ENCODE results near the gene RNF130.
"Not testable (repeated sequence)": the region's sequence is repeated elsewhere in the genome, so short reads cannot be mapped to it uniquely, and the experiment has no call there.

The RNF130 gene

DNA sequence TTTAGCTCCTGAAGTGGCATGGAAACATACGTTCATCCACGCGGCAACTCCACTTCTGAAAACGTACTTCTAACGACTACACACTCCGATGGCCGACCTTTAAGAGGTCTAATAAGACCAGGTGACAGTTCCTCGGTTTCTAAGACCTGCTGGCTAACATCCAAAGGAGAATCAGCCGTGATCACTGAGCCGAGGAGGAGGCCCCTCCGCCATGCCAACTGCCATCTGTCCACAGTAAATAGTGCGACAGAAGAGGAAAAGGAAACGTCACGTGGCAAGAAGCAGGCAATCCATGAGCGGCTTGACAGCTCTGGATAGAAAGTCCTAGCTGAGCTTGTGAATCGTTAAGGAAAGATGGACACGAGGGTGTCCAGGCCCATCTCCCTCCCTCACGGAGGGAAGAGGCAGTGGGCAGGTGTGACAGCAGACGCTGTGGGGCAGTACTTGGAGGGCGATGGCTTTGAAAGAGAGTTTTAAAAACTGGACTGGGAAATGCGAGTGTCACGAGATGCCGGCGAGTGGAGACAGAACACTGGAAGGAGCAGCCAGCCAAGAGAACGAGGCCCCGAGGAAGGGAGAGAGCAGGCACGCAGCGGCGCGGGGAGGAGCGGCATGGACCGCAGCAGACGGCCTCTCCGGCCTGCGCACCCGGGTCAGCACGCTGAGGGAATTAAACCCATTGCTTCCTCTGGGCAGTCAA is 97.2 kb downstream of the RNF130 start:
- peak; percentile 94 for DNase-seq (ENCODE audit: low spot score)

- DNase-seq (ENCODE audit: low spot score) = peak; percentile 41
Measured at GRCh38 chr5:179973391-179973790, 98.2 kb downstream of the RNF130 start.

DNA sequence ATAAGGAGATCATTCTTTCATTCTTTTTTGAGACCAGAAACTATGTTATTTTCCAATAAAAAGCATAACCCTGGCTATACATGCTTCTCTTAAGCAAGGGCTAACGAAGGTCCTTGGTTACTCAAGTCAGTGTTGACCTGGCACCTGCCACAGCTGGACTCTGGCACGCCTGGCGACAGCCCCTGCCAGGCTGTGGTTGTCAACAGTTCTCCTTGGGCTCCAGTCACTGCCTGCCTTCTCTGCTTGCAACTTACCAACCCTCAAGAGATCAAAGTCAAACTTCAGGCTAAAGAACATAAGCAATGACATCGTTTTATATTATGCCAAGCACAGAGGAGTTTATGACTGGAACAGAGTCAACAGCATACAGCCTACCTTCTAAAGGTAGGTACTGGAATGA is 102.4 kb downstream of the RNF130 start:
- no peak for DNase-seq (ENCODE audit: low spot score)

DNA sequence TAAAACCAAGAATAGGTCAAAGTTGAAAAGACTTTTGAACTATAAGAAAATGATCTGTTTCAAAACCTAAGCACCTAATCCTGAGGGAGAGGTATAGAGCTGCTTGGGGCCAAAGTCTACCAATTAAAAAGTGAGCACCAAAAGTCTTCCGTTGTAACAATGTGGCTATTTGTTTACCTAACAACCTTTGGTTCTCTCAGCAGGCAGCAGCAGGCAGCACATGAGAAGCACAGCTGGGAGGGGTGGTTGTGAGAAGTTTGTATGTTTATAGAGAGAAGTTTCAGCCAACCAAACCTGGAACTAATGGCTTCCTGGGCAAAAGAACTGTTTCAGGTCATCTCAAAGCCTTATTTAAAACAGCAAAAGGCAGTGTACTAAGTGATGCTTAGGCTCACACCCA is 104.1 kb downstream of the RNF130 start:
- no peak for DNase-seq (ENCODE audit: low spot score)

GRCh38 chr5:179964015-179964414 is 107.5 kb downstream of the RNF130 start:
- no peak for DNase-seq (ENCODE audit: low spot score)

DNA sequence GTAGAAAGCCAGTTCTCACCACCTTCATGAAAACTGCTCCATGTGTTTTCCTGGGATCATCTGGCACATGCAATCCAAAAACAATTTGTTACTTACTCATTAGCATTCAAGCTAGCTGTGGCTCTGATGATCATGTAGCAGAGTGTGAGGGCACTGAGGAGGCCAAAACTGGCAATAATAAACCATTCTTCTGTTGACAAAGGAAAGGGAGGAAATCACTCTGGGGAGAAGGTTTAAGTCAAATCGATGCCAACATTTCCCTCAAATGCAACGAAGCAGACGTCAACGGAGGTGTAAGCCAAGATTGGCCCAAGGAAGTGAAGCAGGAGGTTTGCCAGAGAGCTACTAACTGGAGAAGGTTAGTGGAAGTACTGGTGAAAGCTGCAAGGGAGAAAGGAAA is 108.2 kb downstream of the RNF130 start:
- DNase-seq (ENCODE audit: low spot score) = peak; percentile 39

DNA sequence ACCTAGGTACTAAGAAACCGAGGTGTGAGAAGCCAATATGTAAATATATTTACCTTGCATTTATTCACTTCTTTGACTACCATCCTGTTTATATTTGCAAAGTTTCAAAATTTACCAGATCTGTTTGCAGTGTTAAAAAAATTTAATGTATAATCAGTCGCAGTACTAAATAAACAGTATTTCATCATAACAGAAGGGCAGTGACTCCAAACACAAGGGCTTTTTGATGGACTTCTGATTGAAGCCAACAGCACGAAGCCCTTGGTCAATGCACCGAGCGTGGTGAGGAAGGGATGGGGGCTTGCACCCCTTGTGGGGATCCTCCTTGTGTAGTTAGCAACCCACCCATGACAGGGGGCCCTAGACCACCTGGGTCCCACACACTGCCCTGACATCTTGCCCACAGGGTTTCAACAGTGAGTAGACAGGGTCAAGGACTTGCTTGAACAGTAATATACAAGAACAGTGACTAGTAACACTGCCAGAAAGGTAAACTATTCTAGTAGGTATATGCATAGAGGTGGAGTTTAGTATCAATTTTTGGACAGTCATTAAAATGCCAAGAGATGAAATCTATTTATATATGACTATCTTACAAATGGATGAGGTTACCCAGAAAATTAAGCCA is 111.2 kb downstream of the RNF130 start:
- no peak for DNase-seq (ENCODE audit: low spot score)

DNA sequence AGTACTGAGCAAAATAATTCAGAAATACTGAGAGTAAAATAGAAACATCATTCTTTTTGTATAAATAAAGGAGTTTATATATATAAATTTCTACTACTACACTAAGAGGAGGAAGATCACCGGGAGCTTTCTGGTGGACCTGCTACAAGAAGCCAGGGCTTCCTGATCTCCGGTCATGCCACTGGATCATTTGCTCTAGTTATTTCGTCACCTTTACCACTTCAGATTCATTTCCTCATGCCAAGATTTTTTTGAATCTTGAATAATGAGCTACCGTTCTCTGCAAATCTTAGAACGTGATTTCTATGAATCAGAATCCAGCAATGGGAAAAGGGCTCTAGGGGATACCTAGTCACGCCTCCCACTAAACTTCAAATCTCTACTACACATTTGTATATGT is 111.9 kb downstream of the RNF130 start:
- no peak for DNase-seq (ENCODE audit: low spot score)

DNA sequence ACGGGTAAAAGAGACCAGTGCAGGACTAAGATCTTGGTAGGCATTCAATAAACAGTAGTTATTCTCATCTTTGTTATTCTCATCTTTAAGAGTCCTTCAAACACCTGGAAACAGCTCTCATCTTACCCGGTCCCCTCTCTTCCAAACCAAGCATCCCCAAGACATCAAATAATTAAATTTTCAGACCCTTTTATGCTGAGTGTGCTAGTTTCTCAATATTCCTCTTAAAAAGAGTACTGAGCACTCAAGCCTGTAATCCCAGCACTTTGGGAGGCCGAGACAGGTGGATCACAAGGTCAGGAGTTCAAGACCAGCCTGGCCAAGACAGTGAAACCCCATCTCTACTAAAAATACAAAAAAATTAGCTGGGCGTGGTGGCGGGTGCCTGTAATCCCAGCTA is 112.4 kb downstream of the RNF130 start:
- not testable (repeated sequence) for DNase-seq (ENCODE audit: low spot score)

GRCh38 chr5:179955630-179956029 is 115.9 kb downstream of the RNF130 start:
- DNase-seq (ENCODE audit: low spot score) = no peak

- DNase-seq (ENCODE audit: low spot score) = no peak
Measured at GRCh38 chr5:179955062-179955461, 116.5 kb downstream of the RNF130 start.

DNA sequence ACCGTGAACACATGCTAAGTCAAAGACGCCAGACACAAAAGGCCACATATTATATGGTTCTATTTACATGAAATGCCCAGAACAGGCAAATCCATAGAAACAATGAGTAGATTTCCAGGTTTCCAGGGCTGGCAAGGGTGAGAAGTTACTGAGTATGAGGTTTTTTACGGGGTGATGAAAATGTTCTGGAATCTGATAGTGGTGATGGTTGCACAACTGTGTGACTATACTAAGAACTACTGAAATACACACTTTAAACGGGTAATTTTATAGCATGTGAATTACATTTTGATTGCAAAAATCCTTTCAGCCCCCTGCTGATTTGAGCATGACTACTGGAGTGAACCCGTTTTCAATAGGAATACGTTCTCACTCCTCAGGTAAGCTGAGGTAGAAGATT is 117.1 kb downstream of the RNF130 start:
- no peak for DNase-seq (ENCODE audit: low spot score)

- no peak for DNase-seq (ENCODE audit: low spot score)
Measured at GRCh38 chr5:179953987-179954386, 117.6 kb downstream of the RNF130 start.

- DNase-seq (ENCODE audit: low spot score) = no peak
Measured at GRCh38 chr5:179936976-179937681, 134.4 kb downstream of the RNF130 start.

DNA sequence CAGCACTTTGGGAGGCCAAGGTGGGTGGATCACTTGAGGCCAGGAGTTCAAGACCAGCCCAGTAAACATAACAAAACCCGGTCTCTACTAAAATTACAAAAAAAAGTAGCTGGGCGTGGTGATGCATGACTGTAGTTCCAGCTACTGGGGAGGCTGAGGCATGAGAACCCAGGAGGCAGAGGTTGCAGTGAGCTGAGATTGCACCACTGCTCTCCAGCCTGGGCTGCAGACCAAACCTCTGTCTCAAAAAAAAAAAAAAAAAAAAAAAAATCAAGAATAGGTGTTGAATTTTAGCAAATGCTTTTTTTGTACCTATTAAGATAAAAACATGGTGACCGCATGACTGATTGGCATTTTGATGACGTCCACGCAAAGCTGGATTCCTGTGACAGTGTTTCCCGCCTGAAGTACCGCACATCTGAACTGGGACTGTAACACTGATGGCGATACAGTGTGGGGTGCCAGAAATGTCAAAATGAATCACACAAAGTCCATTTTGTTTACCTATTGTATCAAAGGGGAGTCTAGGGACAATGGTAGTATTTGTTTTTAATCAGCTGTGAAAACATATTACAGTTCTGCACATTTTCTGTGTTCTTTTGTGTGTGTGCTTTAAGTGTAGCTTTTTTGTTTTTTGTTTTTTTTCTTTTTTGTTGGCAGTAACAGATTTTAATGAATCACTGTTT is 140.6 kb downstream of the RNF130 start:
- DNase-seq (ENCODE audit: low spot score) = no peak

DNA sequence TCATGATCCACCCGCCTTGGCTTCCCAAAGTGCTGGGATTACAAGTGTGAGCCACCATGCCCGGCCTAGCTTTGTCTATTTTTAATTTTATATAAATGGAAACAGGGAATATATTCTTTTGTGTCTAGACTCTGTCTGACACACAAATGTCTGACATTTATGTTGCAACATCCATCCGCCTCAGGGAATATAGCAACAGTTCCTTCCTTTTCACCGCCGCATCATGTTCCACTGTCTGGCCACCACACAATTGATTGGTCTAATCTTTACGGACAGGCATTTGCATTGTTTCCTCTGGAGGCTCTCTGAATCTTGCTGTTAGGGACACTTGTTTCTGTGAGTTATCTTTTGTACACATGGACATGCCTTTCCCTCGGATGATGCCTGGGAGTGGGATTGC is 143.7 kb downstream of the RNF130 start:
- no peak for DNase-seq (ENCODE audit: low spot score)

- DNase-seq (ENCODE audit: low spot score) = no peak
Measured at GRCh38 chr5:179926657-179927056, 144.9 kb downstream of the RNF130 start.

- DNase-seq (ENCODE audit: low spot score) = no peak
Measured at GRCh38 chr5:179923436-179923835, 148.1 kb downstream of the RNF130 start.

DNA sequence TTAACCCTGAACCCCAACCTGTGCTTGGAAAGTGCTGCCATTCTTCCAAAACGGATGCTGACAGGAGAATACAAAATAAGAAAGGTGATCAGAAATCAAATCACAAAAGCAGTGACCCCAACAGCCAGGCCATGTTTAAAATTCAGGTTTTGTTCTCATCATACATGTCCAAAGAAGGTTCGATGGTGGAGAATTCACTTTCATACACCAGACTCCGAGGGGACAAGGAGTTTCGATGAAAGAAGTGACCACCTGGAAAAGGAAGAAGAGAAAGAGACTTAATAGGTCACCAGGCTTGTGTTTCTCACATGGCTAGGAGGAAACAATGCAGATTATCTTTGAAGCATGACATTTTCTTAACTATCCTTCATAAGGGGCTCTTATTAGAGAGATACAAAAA is 151.4 kb downstream of the RNF130 start:
- no peak for DNase-seq (ENCODE audit: low spot score)

DNA sequence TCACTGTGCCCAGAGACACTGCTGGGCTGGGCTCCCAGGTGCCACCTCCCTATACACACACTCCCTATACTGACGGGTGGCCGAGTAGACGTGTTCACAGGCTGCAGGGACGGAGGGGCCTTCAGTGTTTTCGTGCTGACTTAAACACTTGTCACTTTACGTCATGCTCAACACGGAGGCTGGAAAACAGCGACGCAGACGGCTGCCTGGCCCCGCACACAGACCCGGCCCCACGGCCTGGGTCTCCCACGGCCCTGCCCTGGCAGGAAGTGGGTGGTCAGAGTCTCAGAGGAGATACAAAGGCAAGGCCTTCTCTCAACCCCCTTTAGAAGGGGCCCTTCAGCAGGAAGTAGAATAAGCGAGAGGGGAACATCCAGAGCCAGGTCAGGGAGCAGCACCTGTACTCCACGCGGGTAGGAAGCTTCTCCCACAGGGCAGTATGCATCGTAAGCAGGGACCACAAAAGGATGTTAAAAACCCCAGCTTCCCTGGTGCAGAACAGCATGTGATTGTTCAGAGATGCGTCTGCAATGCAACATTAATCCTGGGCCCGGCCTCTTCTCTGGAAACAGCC is 152.0 kb downstream of the RNF130 start:
- DNase-seq (ENCODE audit: low spot score) = no peak

DNA sequence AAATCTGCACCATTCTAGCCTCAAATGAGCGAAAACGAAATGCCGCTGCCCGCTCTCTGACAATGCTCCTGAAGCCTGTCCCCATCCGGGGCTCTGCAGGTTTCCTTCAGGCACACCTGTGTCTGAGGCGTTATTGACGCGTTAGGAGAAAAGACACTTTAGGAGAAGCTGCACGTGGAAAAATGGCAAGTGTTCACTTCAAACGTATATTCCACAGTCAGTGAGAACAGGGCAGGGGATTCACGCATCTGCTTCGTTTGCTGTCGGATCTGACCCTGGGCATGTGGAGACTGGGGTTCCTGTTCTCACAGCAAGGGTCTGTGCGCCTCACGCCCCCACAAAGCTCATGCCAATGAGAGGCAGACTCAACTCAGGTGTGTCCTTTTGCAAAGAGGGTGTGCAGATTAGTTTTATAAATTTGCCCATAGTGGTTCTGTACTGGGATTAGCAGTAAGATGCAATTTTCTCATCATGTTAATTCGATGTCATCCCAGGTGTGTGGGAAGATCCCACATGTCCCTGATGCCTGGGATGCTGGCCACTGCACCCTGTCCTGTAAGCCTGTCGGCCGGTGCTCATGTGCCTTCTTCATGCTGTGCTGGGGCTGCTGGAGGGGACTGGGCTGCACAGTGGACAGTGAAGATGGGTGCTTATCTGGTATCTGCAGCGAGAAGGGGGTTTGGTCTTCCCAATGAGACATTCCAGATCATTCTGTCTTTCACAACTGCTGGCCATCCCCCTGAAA is 152.6 kb downstream of the RNF130 start:
- DNase-seq (ENCODE audit: low spot score) = no peak

DNA sequence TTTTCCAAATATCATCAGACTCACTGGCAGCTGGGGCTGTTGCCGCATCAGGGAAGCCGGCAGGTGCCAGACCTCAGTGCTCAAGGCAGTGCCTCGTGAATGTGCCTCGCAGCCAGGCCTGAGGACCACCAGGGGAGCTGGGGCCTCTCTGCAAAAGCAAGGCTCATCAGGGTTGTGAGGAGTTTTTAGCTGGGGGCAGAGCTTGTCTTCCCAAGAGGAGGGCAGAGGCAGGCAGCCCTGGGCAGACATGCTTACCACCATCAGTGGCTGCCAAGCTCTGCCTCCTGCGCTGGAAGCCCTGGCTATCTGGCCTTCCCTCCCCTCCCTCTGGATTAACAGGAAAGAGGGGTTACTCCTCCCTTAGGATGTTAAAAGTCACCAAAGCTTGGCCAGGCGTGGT is 155.0 kb downstream of the RNF130 start:
- no peak for DNase-seq (ENCODE audit: low spot score)
